Ovary (tissue), 3 donors: ENCODE data around the gene IL15.

Experiments
- POLR2A ChIP-seq: fragments of 450-650 bp; IDR thresholded peaks from one replicate; pipeline ENCODE4 v1.6.1; 2017; ENCODE audit warnings: antibody characterized with exemption, mild to moderate bottlenecking, moderate library complexity
- TF ChIP-seq, protein P1 (sequence below), 3 donors: fragments of 450-650 bp in 2 of 3; fragments of 200-600 bp in 1 of 3; IDR thresholded peaks; one replicate each; pipeline versions ENCODE4 v1.5.1 to v1.8.0; 2016 to 2022; ENCODE audit warnings: antibody characterized with exemption in 3 of 3, mild to moderate bottlenecking in 1 of 3
- donor health status: DM: no; HTN: no; CAD: no.

DNA sequence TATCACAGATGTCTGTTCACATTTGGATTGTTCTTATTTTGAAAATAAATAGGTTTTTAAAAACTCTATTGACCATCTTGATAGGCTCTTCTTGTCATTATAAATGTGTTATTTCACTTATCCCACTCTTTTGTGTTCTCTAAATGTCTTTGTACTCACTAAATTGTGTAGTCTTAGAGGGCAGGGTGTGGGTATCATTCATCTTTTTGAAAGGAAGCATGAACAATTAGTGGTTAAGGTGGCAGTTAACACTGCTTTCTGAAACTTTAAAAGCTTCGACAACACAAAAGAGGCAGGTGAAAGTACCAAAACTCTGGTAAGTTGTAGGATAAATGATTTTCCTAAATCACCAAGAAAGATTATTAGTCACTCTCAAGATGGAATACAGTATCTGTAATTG lies 83.2 kb downstream of the IL15 start:
- TF ChIP-seq, protein P1, sequence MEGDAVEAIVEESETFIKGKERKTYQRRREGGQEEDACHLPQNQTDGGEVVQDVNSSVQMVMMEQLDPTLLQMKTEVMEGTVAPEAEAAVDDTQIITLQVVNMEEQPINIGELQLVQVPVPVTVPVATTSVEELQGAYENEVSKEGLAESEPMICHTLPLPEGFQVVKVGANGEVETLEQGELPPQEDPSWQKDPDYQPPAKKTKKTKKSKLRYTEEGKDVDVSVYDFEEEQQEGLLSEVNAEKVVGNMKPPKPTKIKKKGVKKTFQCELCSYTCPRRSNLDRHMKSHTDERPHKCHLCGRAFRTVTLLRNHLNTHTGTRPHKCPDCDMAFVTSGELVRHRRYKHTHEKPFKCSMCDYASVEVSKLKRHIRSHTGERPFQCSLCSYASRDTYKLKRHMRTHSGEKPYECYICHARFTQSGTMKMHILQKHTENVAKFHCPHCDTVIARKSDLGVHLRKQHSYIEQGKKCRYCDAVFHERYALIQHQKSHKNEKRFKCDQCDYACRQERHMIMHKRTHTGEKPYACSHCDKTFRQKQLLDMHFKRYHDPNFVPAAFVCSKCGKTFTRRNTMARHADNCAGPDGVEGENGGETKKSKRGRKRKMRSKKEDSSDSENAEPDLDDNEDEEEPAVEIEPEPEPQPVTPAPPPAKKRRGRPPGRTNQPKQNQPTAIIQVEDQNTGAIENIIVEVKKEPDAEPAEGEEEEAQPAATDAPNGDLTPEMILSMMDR (IDR thresholded peaks at IDR 0.05), result no peak
- no peak for TF ChIP-seq POLR2A
